Retinal pigment epithelial cell (primary cell): ENCODE measurements around the gene IGIP.

Source experiments
- DNase-seq: peaks from one replicate; pipeline ENCODE4 v3.0.0-alpha.2; 2010; ENCODE audit warnings: low read depth
- H3K4me3 ChIP-seq: 2 replicates; pipeline ENCODE4 v1.5.1; 2011; ENCODE audit warnings: mild to moderate bottlenecking, low read length, control low read depth, moderate library complexity
- CTCF ChIP-seq: conservative IDR thresholded peaks from 2 replicates; pipeline ENCODE4 v1.5.1; 2011; ENCODE audit warnings: low read depth, low read length, control low read depth, inconsistent platforms

IGIP gene

GRCh38 chr5:140146523-140146842, 20.7 kb downstream of the IGIP start:
- TF ChIP-seq CTCF = no peak
- no peak for DNase-seq
- no peak overlapping the region for H3K4me3 ChIP-seq

GRCh38 chr5:140147460-140147859, 21.7 kb downstream of the IGIP start:
- H3K4me3 ChIP-seq = no peak overlapping the region
- no peak for TF ChIP-seq CTCF
- DNase-seq = no peak

GRCh38 chr5:140148508-140148907, 22.8 kb downstream of the IGIP start:
- TF ChIP-seq CTCF = peak; percentile 14
- DNase-seq = no peak
- H3K4me3 ChIP-seq = no peak overlapping the region

- no peak for TF ChIP-seq CTCF
- DNase-seq = no peak
- no peak overlapping the region for H3K4me3 ChIP-seq
These were observed 24.5 kb downstream of the IGIP start for GRCh38 chr5:140150201-140150600.

- H3K4me3 ChIP-seq = no peak overlapping the region
- no peak for DNase-seq
- no peak for TF ChIP-seq CTCF
These were observed 25.6 kb downstream of the IGIP start for GRCh38 chr5:140151144-140152021.

- TF ChIP-seq CTCF = no peak
- DNase-seq = no peak
- no peak overlapping the region for H3K4me3 ChIP-seq
These were observed 26.6 kb downstream of the IGIP start for GRCh38 chr5:140152022-140152999.
